BLaER1 treated with 17β-estradiol and CSF1 and Interleukin-3, amounts not matched to agents 10 nM and 100 nM (cell line): ENCODE results near the gene MDH2.
A peak's percentile ranks its signal among the peaks of the same experiment; 100 is the strongest.
"Not testable (repeated sequence)": the region's sequence is repeated elsewhere in the genome, so short reads cannot be mapped to it uniquely, and the experiment has no call there.

ENCODE experiments used
- H3K27ac ChIP-seq, 11 experiments: shearing (Covaris generic); formaldehyde crosslinking; 2 replicates each; pipeline ENCODE4 v1.8.1; 2022
- H3K27me3 ChIP-seq, 11 experiments: shearing (Covaris generic); formaldehyde crosslinking; 2 replicates each; pipeline ENCODE4 v1.8.1; 2022
- H3K36me3 ChIP-seq, 11 experiments: shearing (Covaris generic); formaldehyde crosslinking; 2 replicates each; pipeline ENCODE4 v1.8.1; 2022
- H3K4me1 ChIP-seq, 10 experiments: shearing (Covaris generic); formaldehyde crosslinking; 2 replicates each; pipeline ENCODE4 v1.8.1; 2022
- H3K4me2 ChIP-seq, 11 experiments: shearing (Covaris generic); formaldehyde crosslinking; 2 replicates each; pipeline ENCODE4 v1.8.1; 2022
- H3K4me3 ChIP-seq, 10 experiments: shearing (Covaris generic); formaldehyde crosslinking; 2 replicates each; pipeline ENCODE4 v1.8.1; 2022
- H3K9ac ChIP-seq, 11 experiments: shearing (Covaris generic); formaldehyde crosslinking; 2 replicates each; pipeline ENCODE4 v1.8.1; 2022
- H3K9me3 ChIP-seq, 11 experiments: shearing (Covaris generic); formaldehyde crosslinking; replicated peaks in 1 of 11; 2 replicates each; pipeline ENCODE4 v1.8.1; 2022
- H4K20me1 ChIP-seq, 11 experiments: shearing (Covaris generic); formaldehyde crosslinking; 2 replicates each; pipeline ENCODE4 v1.8.1; 2022
- Cebpa-rat ChIP-seq, 11 experiments: shearing (Covaris generic); IDR thresholded peaks; 2 replicates each; pipeline ENCODE4 v1.8.1; 2022

The MDH2 gene

DNA sequence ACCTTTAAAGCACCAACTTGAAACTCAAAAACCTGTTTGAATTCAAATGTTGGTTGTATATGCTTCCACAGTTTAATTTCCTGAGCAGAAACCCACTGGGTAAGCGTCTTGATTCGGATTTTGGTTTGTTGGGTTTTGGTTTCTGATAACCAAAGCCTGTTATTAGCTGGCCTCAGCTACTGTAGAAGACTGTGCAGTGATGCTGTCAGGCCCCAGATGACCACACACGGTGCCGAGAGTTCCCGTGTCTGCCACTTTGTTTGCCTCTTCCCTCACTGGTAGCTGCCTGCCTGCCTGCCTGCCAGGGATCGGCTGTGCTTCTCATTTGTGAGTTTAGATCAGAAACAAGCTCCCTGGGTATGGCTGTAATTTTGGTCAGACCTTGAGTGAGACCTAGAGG is 5.6 kb downstream of the MDH2 start:
- peaks cover 76 to 95% (median 91%) of the 10 kb centered on the region in 11 experiments for H3K36me3 ChIP-seq
- H3K4me2 ChIP-seq = peak overlapping the region in 7 of 11 experiments; percentile 1 to 51 (median 33); a peak in 9 of 22 replicates
- peak overlapping the region in 2 of 11 experiments; percentile 4 to 25; a peak in 2 of 22 replicates for H3K27ac ChIP-seq
- no peak overlapping the region for H3K4me3 ChIP-seq
- H4K20me1 ChIP-seq = peaks cover 51 to 95% (median 89%) of the 10 kb centered on the region in 11 experiments; a peak in 21 of 22 replicates
- no peaks in the 10 kb centered on the region for H3K27me3 ChIP-seq
- H3K9ac ChIP-seq = peak overlapping the region in 7 of 11 experiments; percentile 17 to 52 (median 25); a peak in 7 of 22 replicates
- no peak for TF ChIP-seq Cebpa-rat (IDR thresholded peaks at IDR 0.05)
- H3K9me3 ChIP-seq = no peaks in the 10 kb centered on the region
- H3K4me1 ChIP-seq = peaks cover 13 to 52% (median 30%) of the 10 kb centered on the region in 10 experiments

DNA sequence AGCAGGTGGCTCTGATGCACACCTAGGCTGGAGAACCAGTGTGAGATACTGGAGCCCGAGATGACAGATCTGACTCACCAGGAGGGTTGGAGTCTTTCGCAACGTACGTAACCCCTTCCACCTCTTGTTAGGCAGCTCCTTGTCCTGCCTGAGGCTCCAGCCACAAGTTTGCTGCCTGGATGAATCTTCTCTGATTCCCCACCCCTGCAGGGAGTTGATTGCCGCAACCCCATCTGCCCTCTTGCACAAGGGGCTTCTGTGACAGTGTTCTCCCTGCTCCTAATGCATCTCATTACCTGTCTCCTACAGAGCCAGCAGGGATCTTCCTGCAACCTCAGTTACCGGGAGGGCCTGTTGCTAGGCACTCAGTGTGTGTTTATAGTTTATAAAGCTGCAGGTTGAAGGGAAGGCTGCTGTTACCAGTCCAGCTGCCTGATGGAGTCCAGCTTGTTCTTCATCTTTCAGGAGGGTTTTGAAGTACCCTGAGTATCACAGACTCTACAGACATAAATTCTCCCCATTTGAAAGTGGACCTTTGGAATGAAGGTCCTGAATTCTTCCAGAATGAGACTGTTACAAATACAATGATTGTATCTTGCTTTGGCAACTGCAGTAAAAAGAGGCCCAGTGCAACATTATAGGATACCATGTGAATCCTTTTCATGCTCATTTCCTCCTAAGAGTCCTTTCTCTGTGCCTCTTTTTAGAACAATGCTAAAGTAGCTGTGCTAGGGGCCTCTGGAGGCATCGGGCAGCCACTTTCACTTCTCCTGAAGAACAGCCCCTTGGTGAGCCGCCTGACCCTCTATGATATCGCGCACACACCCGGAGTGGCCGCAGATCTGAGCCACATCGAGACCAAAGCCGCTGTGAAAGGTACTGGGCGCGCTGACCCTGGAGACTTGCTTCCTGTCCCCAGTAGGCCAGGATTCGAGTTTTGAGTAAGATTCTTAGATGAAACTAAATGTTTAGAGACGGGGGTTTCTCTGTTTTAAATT is 6.5 kb downstream of the MDH2 start:
- Histone ChIP-seq H3K4me3 (no peak overlapping the region), H4K20me1 (peaks cover 51 to 99% (median 92%) of the 10 kb centered on the region in 11 experiments; a peak in 21 of 22 replicates), H3K9me3 (no peaks in the 10 kb centered on the region), H3K9ac (peak overlapping the region in 8 of 11 experiments; percentile 17 to 52 (median 28); a peak in 8 of 22 replicates), H3K36me3 (peaks cover 85 to 100% (median 98%) of the 10 kb centered on the region in 11 experiments), H3K27me3 (no peaks in the 10 kb centered on the region), H3K4me2 (peak overlapping the region in 7 of 11 experiments; percentile 1 to 51 (median 33); a peak in 9 of 22 replicates), H3K27ac (peak overlapping the region in 6 of 11 experiments; percentile 4 to 40 (median 20); a peak in 5 of 22 replicates), H3K4me1 (peaks cover 8 to 45% (median 22%) of the 10 kb centered on the region in 10 experiments; a peak in 19 of 20 replicates)
- peak in 5 of 11 experiments; percentile 19 to 68 (median 40); a peak in 4 of 22 replicates for TF ChIP-seq Cebpa-rat (IDR thresholded peaks at IDR 0.05)

DNA sequence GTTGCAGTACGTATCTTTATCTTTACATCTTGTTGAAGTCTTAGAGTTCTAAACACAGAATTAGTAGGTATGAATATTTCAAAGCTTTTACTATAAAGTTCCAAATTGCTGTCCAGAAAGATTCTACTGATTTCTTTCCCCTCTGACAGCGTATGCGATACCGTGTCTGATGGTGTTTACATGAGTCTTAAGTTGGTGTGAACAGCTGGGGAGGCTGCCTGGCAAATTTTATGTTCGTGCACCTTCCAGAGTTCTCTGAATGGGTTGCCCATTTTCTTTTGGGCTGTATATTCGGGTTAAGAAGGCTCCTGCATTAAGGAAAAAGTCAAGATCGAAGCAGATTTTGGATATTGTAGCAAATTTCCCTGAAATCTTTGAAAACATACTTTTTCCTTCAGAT is 8.3 kb downstream of the MDH2 start:
- peaks cover 0 to 33% (median 18%) of the 10 kb centered on the region in 10 experiments; a peak in 14 of 20 replicates for H3K4me1 ChIP-seq
- H4K20me1 ChIP-seq = peaks cover 42 to 100% (median 92%) of the 10 kb centered on the region in 11 experiments; a peak in 21 of 22 replicates
- no peak for TF ChIP-seq Cebpa-rat (IDR thresholded peaks at IDR 0.05)
- no peak overlapping the region for H3K4me3 ChIP-seq
- no peak overlapping the region for H3K9ac ChIP-seq
- no peaks in the 10 kb centered on the region for H3K9me3 ChIP-seq
- H3K27me3 ChIP-seq = no peaks in the 10 kb centered on the region
- no peak overlapping the region for H3K27ac ChIP-seq
- H3K36me3 ChIP-seq = peaks cover 97 to 100% (median 99%) of the 10 kb centered on the region in 11 experiments
- no peak overlapping the region for H3K4me2 ChIP-seq

DNA sequence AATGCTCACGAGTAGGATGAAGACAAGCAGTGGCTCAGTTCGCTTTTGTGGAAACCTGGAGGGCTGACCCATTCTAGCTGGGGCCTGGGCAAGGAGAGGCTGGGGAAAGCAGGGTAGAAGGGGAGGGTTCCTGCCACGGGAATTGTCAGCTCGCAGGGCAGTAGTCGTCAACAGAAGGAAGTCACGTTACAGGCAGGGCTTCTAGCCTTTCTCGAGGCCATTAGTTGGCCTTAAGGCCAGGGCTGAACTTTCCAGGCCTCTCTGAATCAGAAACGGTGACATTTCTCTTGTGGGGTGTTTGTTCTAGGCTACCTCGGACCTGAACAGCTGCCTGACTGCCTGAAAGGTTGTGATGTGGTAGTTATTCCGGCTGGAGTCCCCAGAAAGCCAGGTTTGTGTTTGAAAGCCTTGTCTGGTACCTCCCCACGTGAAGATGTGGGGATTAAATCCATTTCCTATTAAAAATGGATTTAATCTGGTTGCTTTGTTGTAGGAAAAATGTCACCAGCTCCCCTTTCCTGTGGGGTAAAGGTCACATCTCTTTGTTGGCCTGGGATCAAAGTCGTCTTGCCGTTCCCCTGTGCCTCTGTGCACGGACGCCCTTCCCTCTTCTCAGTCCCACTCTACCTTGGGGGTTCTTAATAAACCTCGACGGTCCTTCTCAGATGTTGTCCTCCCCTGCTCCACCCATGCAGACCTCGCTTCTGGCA is 9.4 kb downstream of the MDH2 start:
- no peak overlapping the region for H3K4me2 ChIP-seq
- peaks cover 0 to 25% (median 18%) of the 10 kb centered on the region in 10 experiments; a peak in 14 of 20 replicates for H3K4me1 ChIP-seq
- no peaks in the 10 kb centered on the region for H3K27me3 ChIP-seq
- peaks cover 99 to 100% (median 100%) of the 10 kb centered on the region in 11 experiments for H3K36me3 ChIP-seq
- no peak overlapping the region for H3K4me3 ChIP-seq
- peak overlapping the region in 2 of 11 experiments; percentile 4 to 38; a peak in 2 of 22 replicates for H3K9ac ChIP-seq
- peaks cover 41 to 100% (median 92%) of the 10 kb centered on the region in 11 experiments; a peak in 21 of 22 replicates for H4K20me1 ChIP-seq
- no peak overlapping the region for H3K27ac ChIP-seq
- no peaks in the 10 kb centered on the region for H3K9me3 ChIP-seq
- TF ChIP-seq Cebpa-rat (IDR thresholded peaks at IDR 0.05) = no peak

DNA sequence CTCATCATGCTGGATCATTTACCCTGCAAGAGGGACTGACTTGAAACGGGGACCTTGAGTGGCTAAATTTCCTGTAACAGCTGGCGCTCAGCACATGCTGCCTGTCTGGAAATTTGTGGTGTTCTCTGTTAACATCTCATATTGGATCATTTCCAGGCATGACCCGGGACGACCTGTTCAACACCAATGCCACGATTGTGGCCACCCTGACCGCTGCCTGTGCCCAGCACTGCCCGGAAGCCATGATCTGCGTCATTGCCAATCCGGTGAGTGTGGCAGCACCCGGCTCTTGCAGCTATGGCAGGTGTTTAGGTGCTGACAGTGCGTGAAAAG is 9.9 kb downstream of the MDH2 start:
- H3K9me3 ChIP-seq = no peaks in the 10 kb centered on the region
- H3K9ac ChIP-seq = peak overlapping the region in 1 of 11 experiments; percentile 38; a peak in 1 of 22 replicates
- H3K4me3 ChIP-seq = no peak overlapping the region
- no peaks in the 10 kb centered on the region for H3K27me3 ChIP-seq
- H3K4me2 ChIP-seq = no peak overlapping the region
- peaks cover 0 to 20% (median 17%) of the 10 kb centered on the region in 10 experiments; a peak in 14 of 20 replicates for H3K4me1 ChIP-seq
- H4K20me1 ChIP-seq = peaks cover 41 to 100% (median 92%) of the 10 kb centered on the region in 11 experiments; a peak in 21 of 22 replicates
- no peak for TF ChIP-seq Cebpa-rat (IDR thresholded peaks at IDR 0.05)
- H3K36me3 ChIP-seq = peaks cover 99 to 100% (median 100%) of the 10 kb centered on the region in 11 experiments
- H3K27ac ChIP-seq = no peak overlapping the region

DNA sequence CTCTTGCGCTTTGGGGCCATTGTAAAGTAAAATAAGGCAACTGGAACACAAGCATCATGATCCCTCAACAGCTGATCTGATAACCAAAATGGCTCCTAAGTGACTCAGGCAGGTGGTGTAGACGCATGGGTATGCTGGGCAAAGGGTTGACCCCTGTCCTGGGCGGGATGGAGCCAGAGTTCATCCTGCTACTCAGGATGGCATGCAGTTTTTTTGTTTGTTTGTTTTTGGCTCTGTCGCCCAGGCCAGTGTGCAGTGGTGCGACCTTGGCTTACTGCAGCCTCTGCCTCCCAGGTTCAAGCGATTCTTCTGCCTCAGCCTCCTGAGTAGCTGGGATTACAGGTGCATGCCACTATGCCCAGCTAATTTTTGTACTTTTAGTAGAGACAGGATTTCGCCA is 10.8 kb downstream of the MDH2 start:
- not testable (repeated sequence) for H3K27ac ChIP-seq, H3K9me3 ChIP-seq, H3K4me3 ChIP-seq, H3K9ac ChIP-seq, H3K4me2 ChIP-seq, H3K27me3 ChIP-seq
- Histone ChIP-seq H3K4me1 (peaks cover 0 to 12% (median 8%) of the 10 kb centered on the region in 10 experiments; a peak in 14 of 20 replicates), H4K20me1 (peaks cover 33 to 100% (median 92%) of the 10 kb centered on the region in 11 experiments; a peak in 21 of 22 replicates), H3K36me3 (peaks cover 99 to 100% (median 100%) of the 10 kb centered on the region in 11 experiments)

DNA sequence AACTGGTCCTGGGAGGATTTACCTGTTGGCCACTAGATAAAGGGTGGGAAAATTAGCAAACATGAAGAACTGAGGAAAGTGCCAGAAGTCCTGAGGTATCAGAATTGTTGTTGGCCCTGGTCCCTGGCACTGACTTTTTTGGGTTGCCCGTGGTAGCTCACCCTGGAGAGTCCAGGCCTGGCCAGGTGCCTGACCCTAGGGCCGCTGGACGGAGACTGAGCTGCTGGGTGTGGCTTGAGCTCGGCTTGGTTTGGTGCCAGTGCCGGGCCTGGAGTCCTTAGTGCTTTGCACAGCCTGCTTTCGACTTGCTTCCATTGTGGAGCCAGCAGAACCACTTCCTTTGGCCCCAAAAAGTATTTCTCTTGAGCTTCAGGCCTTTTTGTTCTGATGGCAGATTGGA is 12.9 kb downstream of the MDH2 start:
- Histone ChIP-seq H3K27me3 (no peaks in the 10 kb centered on the region), H4K20me1 (peaks cover 27 to 100% (median 86%) of the 10 kb centered on the region in 11 experiments; a peak in 21 of 22 replicates), H3K27ac (no peak overlapping the region), H3K36me3 (peaks cover 99 to 100% (median 100%) of the 10 kb centered on the region in 11 experiments), H3K9me3 (no peaks in the 10 kb centered on the region), H3K4me1 (peaks cover 0 to 5% (median 1%) of the 10 kb centered on the region in 10 experiments; a peak in 11 of 20 replicates), H3K4me2 (no peak overlapping the region), H3K4me3 (no peak overlapping the region), H3K9ac (no peak overlapping the region)
- no peak for TF ChIP-seq Cebpa-rat (IDR thresholded peaks at IDR 0.05)

DNA sequence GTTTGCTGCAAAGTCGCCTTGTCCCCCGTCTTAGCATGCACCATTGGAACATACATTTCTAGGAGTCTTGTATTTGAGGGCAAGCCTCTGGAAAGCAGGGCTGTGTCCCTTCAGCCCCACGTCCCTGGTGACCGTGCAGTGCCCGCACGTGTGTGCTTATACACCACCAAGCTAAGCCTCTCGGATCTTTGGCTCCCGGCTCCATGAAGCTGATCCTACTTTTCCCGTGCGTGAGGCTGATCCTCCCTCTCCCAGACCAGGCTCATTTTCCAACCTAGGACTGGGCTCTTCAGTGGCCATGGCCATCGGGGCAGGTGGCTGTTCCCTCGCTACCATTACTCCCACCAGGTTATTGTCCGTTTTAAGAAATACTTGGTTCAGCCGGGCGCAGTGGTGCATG is 14.3 kb downstream of the MDH2 start:
- Histone ChIP-seq H3K4me3 (no peak overlapping the region), H3K9me3 (no peaks in the 10 kb centered on the region), H3K4me1 (peaks cover 8 to 19% (median 15%) of the 10 kb centered on the region in 10 experiments), H3K9ac (0 out of 22 replicates have a peak overlapping the region, but pooled peaks of 1 of the 11 experiments have one; percentile 8), H3K27ac (no peak overlapping the region), H3K27me3 (no peaks in the 10 kb centered on the region), H3K36me3 (peaks cover 98 to 100% (median 100%) of the 10 kb centered on the region in 11 experiments), H4K20me1 (peaks cover 25 to 100% (median 86%) of the 10 kb centered on the region in 11 experiments; a peak in 21 of 22 replicates), H3K4me2 (no peak overlapping the region)
- no peak for TF ChIP-seq Cebpa-rat (IDR thresholded peaks at IDR 0.05)
